Epithelial cell of prostate (primary cell): ENCODE data around the gene NUP85.
"Not testable (repeated sequence)": the region's sequence is repeated elsewhere in the genome, so short reads cannot be mapped to it uniquely, and the experiment has no call there.

Source experiments
- DNase-seq: peaks from one replicate; pipeline ENCODE4 v3.0.0-alpha.2; 2011; ENCODE audit warnings: low read depth, low spot score
- H3K27ac ChIP-seq: fragments of 450-650 bp; 2 replicates; pipeline ENCODE4 v1.5.1; 2017; ENCODE audit warnings: mild to moderate bottlenecking

NUP85 gene

GRCh38 chr17:75265614-75266315, 60.3 kb downstream of the NUP85 start:
- H3K27ac ChIP-seq, result no peak overlapping the region
- DNase-seq, result no peak

GRCh38 chr17:75266316-75267152, 61.1 kb downstream of the NUP85 start:
- H3K27ac ChIP-seq, result no peak overlapping the region
- no peak for DNase-seq

- H3K27ac ChIP-seq, result no peak overlapping the region
- DNase-seq, result no peak
Measured at GRCh38 chr17:75267153-75267410, 61.6 kb downstream of the NUP85 start.

- DNase-seq, result no peak
- no peak overlapping the region for H3K27ac ChIP-seq
Measured at GRCh38 chr17:75267411-75268232, 62.1 kb downstream of the NUP85 start.

- no peak for DNase-seq
- peak overlapping the region; percentile 79 for H3K27ac ChIP-seq
Measured at GRCh38 chr17:75269844-75270217, 64.4 kb downstream of the NUP85 start.

- DNase-seq, result no peak
- peak overlapping the region; percentile 79 for H3K27ac ChIP-seq
Measured at GRCh38 chr17:75270218-75270965, 64.9 kb downstream of the NUP85 start.

GRCh38 chr17:75270966-75271232, 65.4 kb downstream of the NUP85 start, which contains the start of gene MIF4GD:
TSS of gene MIF4GD (minus strand) at chr17:75271231. CDS start at chr17:75270195, 1,036 bp downstream.
- DNase-seq, result no peak
- peak within 1 kb of the TSS; percentile 79 for H3K27ac ChIP-seq

GRCh38 chr17:75271233-75271954, 65.9 kb downstream of the NUP85 start:
- no peak for DNase-seq
- H3K27ac ChIP-seq, result peak overlapping the region; percentile 79

GRCh38 chr17:75271955-75272847, 66.7 kb downstream of the NUP85 start:
- no peak overlapping the region for H3K27ac ChIP-seq
- DNase-seq, result no peak

- no peak for DNase-seq
- H3K27ac ChIP-seq, result no peak overlapping the region
Measured at GRCh38 chr17:75272848-75273184, 67.3 kb downstream of the NUP85 start.

GRCh38 chr17:75273977-75274708, 68.7 kb downstream of the NUP85 start:
- H3K27ac ChIP-seq, result peak overlapping the region; percentile 38
- DNase-seq, result no peak

- no peak for DNase-seq
- no peak overlapping the region for H3K27ac ChIP-seq
Measured at GRCh38 chr17:75277664-75278071, 72.2 kb downstream of the NUP85 start.

- not testable (repeated sequence) for DNase-seq, H3K27ac ChIP-seq
Measured at GRCh38 chr17:75280189-75280588, 74.7 kb downstream of the NUP85 start.

GRCh38 chr17:75285123-75285522, 79.6 kb downstream of the NUP85 start:
- no peak overlapping the region for H3K27ac ChIP-seq
- DNase-seq, result no peak
